Measurements from ENCODE around the gene CDHR5.

The CDHR5 gene

GRCh38 chr11:586376-587316 is 38.1 kb downstream of the CDHR5 start:
- TF ChIP-seq CTCF (IDR thresholded peaks at IDR 0.05): no peak
- H3K4me1 ChIP-seq: no peaks in the 10 kb centered on the region
- H3K79me2 ChIP-seq: peaks cover 17% of the 10 kb centered on the region
- no peak overlapping the region for H3K9ac ChIP-seq
- H3K27me3 ChIP-seq (ENCODE audit: control insufficient read depth, insufficient read depth, low read length): no peaks in the 10 kb centered on the region
- no peak overlapping the region for H2AFZ ChIP-seq
- H3K36me3 ChIP-seq (ENCODE audit: control insufficient read depth, insufficient read depth, low read length): no peaks in the 10 kb centered on the region
- no peak overlapping the region for H3K4me3 ChIP-seq (ENCODE audit: low read depth, low read length)
- H3K4me2 ChIP-seq (ENCODE audit: low read length): no peak overlapping the region
- no peak overlapping the region for H3K27ac ChIP-seq
- no peaks in the 10 kb centered on the region for H3K9me3 ChIP-seq (ENCODE audit: control insufficient read depth, low read length)

DNA sequence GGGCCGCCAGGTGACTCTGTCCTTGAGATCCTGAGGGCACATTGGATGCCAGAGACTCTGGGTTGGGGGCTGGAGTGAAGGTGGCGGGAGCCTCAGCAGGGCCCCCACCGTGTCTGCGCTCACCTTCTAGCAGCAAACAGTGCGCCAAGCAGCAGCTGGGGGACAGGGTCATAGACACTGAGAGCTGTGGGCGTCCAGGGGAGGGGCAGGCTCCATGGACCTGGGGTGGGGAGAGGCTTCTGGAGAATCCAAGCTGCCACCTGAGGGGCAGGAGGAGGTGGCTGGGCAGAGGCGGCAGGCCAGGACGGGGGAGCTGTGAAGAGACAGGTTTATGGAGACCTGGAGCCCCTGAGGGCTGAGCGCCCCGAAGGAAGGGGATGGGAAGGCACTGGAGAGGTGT is 40.5 kb downstream of the CDHR5 start:
- no peak for TF ChIP-seq CTCF (IDR thresholded peaks at IDR 0.05)
- Histone ChIP-seq H3K4me3 (ENCODE audit: low read depth, low read length) (no peak overlapping the region), H3K4me1 (no peaks in the 10 kb centered on the region), H3K27ac (no peak overlapping the region), H3K79me2 (peaks cover 32% of the 10 kb centered on the region), H2AFZ (no peak overlapping the region), H3K36me3 (ENCODE audit: control insufficient read depth, insufficient read depth, low read length) (no peaks in the 10 kb centered on the region), H3K9me3 (ENCODE audit: control insufficient read depth, low read length) (no peaks in the 10 kb centered on the region), H3K4me2 (ENCODE audit: low read length) (no peak overlapping the region), H3K27me3 (ENCODE audit: control insufficient read depth, insufficient read depth, low read length) (no peaks in the 10 kb centered on the region), H3K9ac (no peak overlapping the region)

DNA sequence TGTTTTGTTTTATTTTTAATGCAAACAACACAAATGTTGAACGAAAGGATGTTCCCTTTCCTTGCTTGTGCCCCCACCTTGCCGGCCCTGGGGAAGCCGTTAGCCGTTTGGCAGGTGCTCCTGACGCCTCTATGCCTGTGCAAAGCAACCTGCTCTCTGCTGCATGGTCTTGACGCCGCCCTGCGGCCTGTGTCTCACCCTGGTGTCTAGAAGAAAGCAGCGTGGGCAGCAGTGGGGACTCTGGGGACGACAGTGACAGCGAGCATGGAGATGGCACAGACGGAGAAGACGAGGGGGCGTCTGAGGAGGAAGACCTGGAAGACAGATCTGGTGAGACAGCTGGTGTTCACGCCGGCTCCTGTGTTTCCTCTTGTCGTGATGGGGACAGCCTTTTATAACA is 43.0 kb downstream of the CDHR5 start:
- peaks cover 5% of the 10 kb centered on the region for H3K4me1 ChIP-seq

GRCh38 chr11:581342-581741 is 43.4 kb downstream of the CDHR5 start:
- H3K4me2 ChIP-seq (ENCODE audit: low read length): no peak overlapping the region
- H3K9me3 ChIP-seq (ENCODE audit: control insufficient read depth, low read length): no peaks in the 10 kb centered on the region
- H3K9ac ChIP-seq: no peak overlapping the region
- H3K27me3 ChIP-seq (ENCODE audit: control insufficient read depth, insufficient read depth, low read length): no peaks in the 10 kb centered on the region
- no peak for TF ChIP-seq CTCF (IDR thresholded peaks at IDR 0.05)
- no peak overlapping the region for H3K27ac ChIP-seq
- H2AFZ ChIP-seq: no peak overlapping the region
- H3K79me2 ChIP-seq: peaks cover 48% of the 10 kb centered on the region
- H3K4me3 ChIP-seq (ENCODE audit: low read depth, low read length): no peak overlapping the region
- H3K36me3 ChIP-seq (ENCODE audit: control insufficient read depth, insufficient read depth, low read length): no peaks in the 10 kb centered on the region
- peaks cover 5% of the 10 kb centered on the region for H3K4me1 ChIP-seq

More for the DNA sequence above, 43.0 kb downstream of the CDHR5 start:
- no peak overlapping the region for H3K4me2 ChIP-seq (ENCODE audit: low read length)
- TF ChIP-seq CTCF (IDR thresholded peaks at IDR 0.05): no peak
- H3K36me3 ChIP-seq (ENCODE audit: control insufficient read depth, insufficient read depth, low read length): no peaks in the 10 kb centered on the region
- H3K9me3 ChIP-seq (ENCODE audit: control insufficient read depth, low read length): no peaks in the 10 kb centered on the region
- no peak overlapping the region for H3K4me3 ChIP-seq (ENCODE audit: low read depth, low read length)
- peaks cover 48% of the 10 kb centered on the region for H3K79me2 ChIP-seq
- no peak overlapping the region for H3K9ac ChIP-seq
- H3K27me3 ChIP-seq (ENCODE audit: control insufficient read depth, insufficient read depth, low read length): no peaks in the 10 kb centered on the region
- H3K27ac ChIP-seq: no peak overlapping the region
- no peak overlapping the region for H2AFZ ChIP-seq
